BLaER1 treated with 17β-estradiol and CSF1 and Interleukin-3, amounts not matched to agents 10 nM and 100 nM (cell line): ENCODE results near the gene DEDD.
A peak's percentile ranks its signal among the peaks of the same experiment; 100 is the strongest.

Experiments
- H3K27ac ChIP-seq, 11 experiments: shearing (Covaris generic); formaldehyde crosslinking; 2 replicates each; pipeline ENCODE4 v1.8.1; 2022
- H3K27me3 ChIP-seq, 11 experiments: shearing (Covaris generic); formaldehyde crosslinking; 2 replicates each; pipeline ENCODE4 v1.8.1; 2022
- H3K36me3 ChIP-seq, 11 experiments: shearing (Covaris generic); formaldehyde crosslinking; 2 replicates each; pipeline ENCODE4 v1.8.1; 2022
- H3K4me1 ChIP-seq, 10 experiments: shearing (Covaris generic); formaldehyde crosslinking; 2 replicates each; pipeline ENCODE4 v1.8.1; 2022
- H3K4me2 ChIP-seq, 11 experiments: shearing (Covaris generic); formaldehyde crosslinking; 2 replicates each; pipeline ENCODE4 v1.8.1; 2022
- H3K4me3 ChIP-seq, 10 experiments: shearing (Covaris generic); formaldehyde crosslinking; 2 replicates each; pipeline ENCODE4 v1.8.1; 2022
- H3K9ac ChIP-seq, 11 experiments: shearing (Covaris generic); formaldehyde crosslinking; 2 replicates each; pipeline ENCODE4 v1.8.1; 2022
- H3K9me3 ChIP-seq, 11 experiments: shearing (Covaris generic); formaldehyde crosslinking; replicated peaks in 1 of 11; 2 replicates each; pipeline ENCODE4 v1.8.1; 2022
- H4K20me1 ChIP-seq, 11 experiments: shearing (Covaris generic); formaldehyde crosslinking; 2 replicates each; pipeline ENCODE4 v1.8.1; 2022
- Cebpa-rat ChIP-seq, 11 experiments: shearing (Covaris generic); IDR thresholded peaks; 2 replicates each; pipeline ENCODE4 v1.8.1; 2022

The DEDD gene, protein sequence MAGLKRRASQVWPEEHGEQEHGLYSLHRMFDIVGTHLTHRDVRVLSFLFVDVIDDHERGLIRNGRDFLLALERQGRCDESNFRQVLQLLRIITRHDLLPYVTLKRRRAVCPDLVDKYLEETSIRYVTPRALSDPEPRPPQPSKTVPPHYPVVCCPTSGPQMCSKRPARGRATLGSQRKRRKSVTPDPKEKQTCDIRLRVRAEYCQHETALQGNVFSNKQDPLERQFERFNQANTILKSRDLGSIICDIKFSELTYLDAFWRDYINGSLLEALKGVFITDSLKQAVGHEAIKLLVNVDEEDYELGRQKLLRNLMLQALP

DNA sequence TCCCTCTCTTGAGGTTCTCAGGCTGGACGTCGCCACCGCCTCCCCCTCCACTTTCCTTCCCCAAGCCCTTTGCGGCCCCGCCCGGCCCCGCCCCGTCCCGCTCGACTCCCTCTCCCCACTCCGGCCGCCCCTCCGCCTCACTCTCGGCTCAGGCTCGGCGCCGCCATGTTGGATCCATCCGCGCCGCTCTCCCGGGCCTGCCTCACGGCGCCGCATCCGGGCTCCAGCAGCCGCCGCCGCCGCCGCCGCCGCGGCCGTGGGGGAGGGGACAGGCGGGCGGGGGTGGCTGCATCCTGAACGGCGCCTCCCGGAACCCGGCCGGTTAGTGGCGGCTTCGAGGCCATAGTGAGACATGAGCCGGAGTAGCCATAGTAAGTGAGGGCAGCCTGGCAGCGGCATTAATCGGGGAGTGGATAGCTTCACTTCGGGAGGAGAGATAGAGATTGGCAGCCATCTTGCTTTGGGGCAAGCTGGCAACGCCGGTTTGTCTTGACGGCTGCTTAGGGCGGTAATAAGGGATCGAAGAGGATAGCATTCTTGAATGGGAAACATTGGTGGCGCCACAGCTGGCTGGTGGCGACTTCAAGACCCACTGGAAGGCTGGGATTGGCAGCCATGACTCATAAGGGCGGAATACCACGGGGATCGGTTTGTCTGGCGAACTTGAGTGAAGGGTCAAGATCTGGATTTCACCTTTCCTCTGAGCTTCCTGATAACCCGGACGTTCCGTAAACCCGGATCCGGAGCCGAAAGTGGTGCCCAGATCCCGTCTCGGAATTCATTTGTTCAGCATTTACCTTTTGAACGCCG is at the start of gene DEDD:
TSS of gene DEDD (minus strand) at position 258 of the 810 bp plus-strand sequence. CDS start 8,205 bp downstream, outside the sequence.
- Histone ChIP-seq H3K4me3 (peak within 1 kb of the TSS; percentile 71 to 87 (median 82)), H3K4me1 (peaks cover 49 to 83% (median 64%) of the 10 kb centered on the region in 10 experiments), H3K36me3 (peaks cover 27 to 49% (median 33%) of the 10 kb centered on the region in 11 experiments), H3K9me3 (no peaks in the 10 kb centered on the region), H3K4me2 (peak within 1 kb of the TSS; percentile 87 to 97 (median 94)), H3K9ac (peak within 1 kb of the TSS; percentile 88 to 96 (median 93)), H4K20me1 (peaks cover 0 to 34% (median 14%) of the 10 kb centered on the region in 11 experiments; a peak in 11 of 22 replicates), H3K27me3 (no peaks in the 10 kb centered on the region), H3K27ac (peak within 1 kb of the TSS; percentile 87 to 98 (median 95))
- no peak for TF ChIP-seq Cebpa-rat (IDR thresholded peaks at IDR 0.05)

DNA sequence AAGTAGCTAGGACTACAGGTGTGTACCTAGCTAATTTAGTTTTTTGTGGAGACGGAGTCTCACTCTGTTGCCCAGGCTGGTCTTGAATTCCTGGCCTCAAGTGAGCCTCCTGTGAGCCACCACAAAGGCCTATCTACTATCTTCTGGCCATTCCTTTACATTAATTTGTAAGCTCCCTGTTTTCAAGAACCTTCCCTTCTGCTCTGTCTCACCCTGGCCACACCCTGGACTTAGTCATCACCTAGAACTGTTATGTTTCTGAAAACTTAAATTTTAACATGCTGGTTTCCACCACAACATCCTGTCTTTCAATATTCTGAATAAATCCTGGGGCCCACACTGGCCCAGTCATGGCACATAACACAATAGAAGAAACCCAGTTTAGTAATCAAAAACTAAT is 49.7 kb upstream of the DEDD start:
- Histone ChIP-seq H3K4me1 (peaks cover 80 to 95% (median 91%) of the 10 kb centered on the region in 10 experiments), H4K20me1 (no peaks in the 10 kb centered on the region), H3K36me3 (no peaks in the 10 kb centered on the region), H3K9ac (peak overlapping the region in 7 of 11 experiments; percentile 8 to 77 (median 65); a peak in 12 of 22 replicates), H3K27ac (peak overlapping the region in 10 of 11 experiments; percentile 13 to 99 (median 96); a peak in 19 of 22 replicates), H3K4me3 (peak overlapping the region in 2 of 10 experiments; percentile 25 to 41; a peak in 4 of 20 replicates), H3K9me3 (no peaks in the 10 kb centered on the region), H3K4me2 (peak overlapping the region; percentile 31 to 95 (median 81)), H3K27me3 (no peaks in the 10 kb centered on the region)
- no peak for TF ChIP-seq Cebpa-rat (IDR thresholded peaks at IDR 0.05)

DNA sequence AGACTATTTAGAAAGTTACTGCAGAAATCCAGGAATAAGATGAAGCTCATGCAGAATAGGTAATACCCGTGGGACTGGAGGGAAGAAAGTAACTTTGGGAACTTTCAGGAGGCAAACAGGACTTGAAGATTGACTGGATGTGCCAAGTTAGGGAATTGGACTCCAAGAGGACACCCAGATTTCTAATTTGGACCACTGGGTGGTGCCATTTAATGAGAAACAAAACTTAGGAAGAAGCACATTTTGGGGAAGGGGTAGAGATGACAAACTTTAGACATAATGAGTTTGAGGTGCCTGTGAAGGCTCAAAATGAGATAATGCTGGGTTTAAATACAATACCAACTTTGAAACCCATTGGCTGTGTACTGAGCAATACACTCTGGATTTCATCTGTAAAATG is 48.2 kb upstream of the DEDD start:
- H3K4me1 ChIP-seq: peaks cover 78 to 92% (median 88%) of the 10 kb centered on the region in 10 experiments
- peak overlapping the region in 1 of 11 experiments; percentile 65; a peak in 2 of 22 replicates for H3K9ac ChIP-seq
- H3K4me2 ChIP-seq: peak overlapping the region in 5 of 11 experiments; percentile 31 to 95 (median 81); a peak in 8 of 22 replicates
- peaks cover under 1 to 6% (median 4%) of the 10 kb centered on the region in 11 experiments; a peak in 19 of 22 replicates for H3K36me3 ChIP-seq
- H3K27me3 ChIP-seq: no peaks in the 10 kb centered on the region
- TF ChIP-seq Cebpa-rat (IDR thresholded peaks at IDR 0.05): no peak
- peak overlapping the region in 5 of 11 experiments; percentile 65 to 99 (median 96); a peak in 8 of 22 replicates for H3K27ac ChIP-seq
- no peak overlapping the region for H3K4me3 ChIP-seq
- H4K20me1 ChIP-seq: peaks cover 0 to 7% (median 0%) of the 10 kb centered on the region in 11 experiments; a peak in 1 of 22 replicates
- H3K9me3 ChIP-seq: no peaks in the 10 kb centered on the region

DNA sequence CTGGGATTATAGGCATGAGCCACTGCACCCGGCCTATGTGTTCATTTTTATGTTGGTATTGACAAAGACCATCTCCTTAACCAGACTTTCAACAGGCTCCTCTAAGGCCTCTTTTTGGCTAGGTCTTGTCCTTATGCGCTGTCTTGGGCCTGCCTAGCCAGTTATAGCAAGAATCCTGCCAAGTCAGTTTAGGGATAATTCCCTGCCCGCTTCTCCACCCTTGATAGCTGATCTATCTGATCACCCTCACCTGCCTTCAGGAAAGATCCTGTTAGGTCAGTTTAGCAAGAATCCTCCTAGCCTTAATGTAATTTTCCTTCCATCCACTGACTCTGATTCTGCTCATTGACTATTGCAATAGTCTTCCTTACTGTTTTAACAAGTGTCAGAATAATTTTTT is 47.2 kb upstream of the DEDD start:
- Histone ChIP-seq H3K9me3 (no peaks in the 10 kb centered on the region), H3K4me1 (peaks cover 77 to 90% (median 84%) of the 10 kb centered on the region in 10 experiments), H4K20me1 (peaks cover 0 to 7% (median 0%) of the 10 kb centered on the region in 11 experiments; a peak in 2 of 22 replicates), H3K36me3 (peaks cover 10 to 15% (median 14%) of the 10 kb centered on the region in 11 experiments), H3K27ac (peak overlapping the region in 1 of 11 experiments; percentile 81; a peak in 2 of 22 replicates), H3K4me2 (peak overlapping the region in 4 of 11 experiments; percentile 96 to 98 (median 98); a peak in 5 of 22 replicates), H3K27me3 (no peaks in the 10 kb centered on the region), H3K9ac (no peak overlapping the region), H3K4me3 (no peak overlapping the region)
- no peak for TF ChIP-seq Cebpa-rat (IDR thresholded peaks at IDR 0.05)

DNA sequence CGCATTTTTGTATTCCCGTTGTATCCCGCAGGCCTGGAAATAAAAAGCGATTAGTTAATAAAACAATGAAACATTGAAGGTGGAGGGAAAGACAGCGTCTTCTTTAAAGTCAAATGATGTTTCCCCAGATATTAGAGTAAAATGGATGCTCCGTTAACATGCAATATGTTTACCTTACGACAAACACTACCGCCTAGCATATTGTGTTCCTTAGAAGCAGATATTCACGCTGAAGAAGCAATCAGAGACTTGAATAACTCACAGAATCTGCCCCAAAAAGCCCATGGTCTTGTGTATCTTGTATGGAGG is 45.4 kb upstream of the DEDD start:
- Histone ChIP-seq H3K27me3 (no peaks in the 10 kb centered on the region), H3K9me3 (no peaks in the 10 kb centered on the region), H3K4me1 (peaks cover 59 to 79% (median 69%) of the 10 kb centered on the region in 10 experiments), H3K27ac (peak overlapping the region; percentile 79 to 92 (median 83)), H3K9ac (peak overlapping the region; percentile 81 to 94 (median 86)), H3K4me2 (peak overlapping the region; percentile 85 to 99 (median 98)), H3K4me3 (peak overlapping the region; percentile 78 to 92 (median 84)), H4K20me1 (peaks cover 0 to 7% (median 0%) of the 10 kb centered on the region in 11 experiments; a peak in 2 of 22 replicates), H3K36me3 (peaks cover 28 to 33% (median 32%) of the 10 kb centered on the region in 11 experiments)
- no peak for TF ChIP-seq Cebpa-rat (IDR thresholded peaks at IDR 0.05)

DNA sequence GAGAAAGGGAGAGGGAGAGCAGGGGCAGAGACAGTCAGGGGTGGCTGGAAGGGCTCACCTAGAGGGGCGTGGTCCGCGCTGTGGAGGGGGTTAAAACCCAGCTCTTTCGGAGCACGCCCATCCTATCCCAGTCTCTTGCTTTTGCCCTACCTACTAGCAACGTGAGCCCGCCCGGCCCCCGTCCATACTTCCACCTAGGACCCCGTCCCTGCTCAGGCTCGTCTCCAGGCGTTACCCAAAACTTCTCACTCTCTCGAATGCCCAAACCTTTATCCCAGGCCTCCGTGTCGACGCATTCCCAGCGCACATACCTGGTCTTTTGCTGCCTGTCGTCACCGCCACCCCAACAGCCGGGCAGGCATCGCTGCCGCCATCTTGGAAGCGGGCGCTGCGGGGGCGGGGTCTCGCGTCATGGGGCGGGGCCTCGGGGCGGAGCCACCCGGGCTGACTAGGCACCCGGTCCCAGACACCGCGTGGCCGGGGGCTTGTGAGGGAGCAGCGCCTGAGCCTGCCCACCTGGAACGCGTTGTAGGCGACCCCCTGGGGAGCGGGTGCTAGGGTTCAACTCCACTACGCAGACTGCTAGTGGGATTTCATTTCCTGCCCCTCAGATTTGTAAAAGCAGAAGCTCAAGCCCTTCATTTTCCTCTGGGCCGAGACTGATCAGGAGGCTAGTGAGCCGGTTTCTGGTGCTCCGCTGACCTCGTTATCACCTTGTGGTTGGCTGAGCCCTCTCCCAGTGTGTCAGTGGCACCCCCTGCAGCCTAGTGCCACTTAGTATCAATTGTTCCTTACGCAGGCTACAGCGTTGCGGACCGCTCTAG is 44.9 kb upstream of the DEDD start, which contains the start of gene B4GALT3:
TSS of gene B4GALT3 (minus strand) at position 396 of the 824 bp plus-strand sequence. CDS start 1,447 bp downstream, outside the sequence.
- H3K27ac ChIP-seq: peak within 1 kb of the TSS; percentile 79 to 92 (median 83)
- TF ChIP-seq Cebpa-rat (IDR thresholded peaks at IDR 0.05): no peak

DNA sequence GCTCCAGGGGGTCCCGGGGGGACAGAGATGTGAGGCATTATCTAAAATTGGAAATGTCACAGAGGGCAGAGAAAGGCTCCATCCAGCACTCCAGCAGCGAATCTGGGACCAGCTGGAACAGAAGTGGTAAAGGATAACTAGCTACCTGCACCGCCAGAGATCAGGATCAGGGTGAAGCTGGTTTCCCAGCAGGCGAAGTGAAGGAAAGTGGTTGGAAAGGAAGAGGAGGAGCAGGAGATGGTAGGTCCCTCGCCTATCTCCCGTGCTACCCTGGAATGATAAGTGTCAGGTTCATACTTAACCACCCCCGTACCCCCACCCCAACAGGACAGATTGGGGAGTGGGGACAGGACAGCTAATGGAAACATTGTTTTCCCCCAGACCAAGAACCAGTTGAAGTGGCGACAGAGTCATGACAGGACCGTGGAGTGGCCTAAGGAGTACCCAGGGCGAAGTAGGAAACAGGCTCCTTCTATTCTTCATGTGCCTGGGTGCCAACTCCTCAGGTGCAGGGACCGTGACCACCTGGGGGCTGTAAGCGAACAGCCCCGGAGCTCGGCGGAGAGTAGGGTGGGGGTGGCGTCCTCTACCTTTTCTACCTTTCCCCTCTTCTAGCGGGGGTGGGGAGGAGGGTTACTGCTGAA is 44.1 kb upstream of the DEDD start:
- Histone ChIP-seq H3K9ac (peak overlapping the region; percentile 81 to 94 (median 86)), H3K4me2 (peak overlapping the region; percentile 85 to 99 (median 98)), H3K27me3 (no peaks in the 10 kb centered on the region), H3K27ac (peak overlapping the region; percentile 79 to 92 (median 83)), H3K4me1 (peaks cover 46 to 66% (median 56%) of the 10 kb centered on the region in 10 experiments), H4K20me1 (peaks cover 0 to 7% (median 0%) of the 10 kb centered on the region in 11 experiments; a peak in 3 of 22 replicates), H3K36me3 (peaks cover 41 to 46% (median 45%) of the 10 kb centered on the region in 11 experiments), H3K9me3 (no peaks in the 10 kb centered on the region), H3K4me3 (peak overlapping the region; percentile 78 to 92 (median 84))
- TF ChIP-seq Cebpa-rat (IDR thresholded peaks at IDR 0.05): no peak

More for the DNA sequence above, 44.9 kb upstream of the DEDD start, which contains the start of gene B4GALT3:
- Histone ChIP-seq H3K9me3 (no peaks in the 10 kb centered on the region), H3K4me3 (peak within 1 kb of the TSS; percentile 78 to 92 (median 84)), H3K4me1 (peaks cover 54 to 74% (median 63%) of the 10 kb centered on the region in 10 experiments), H3K9ac (peak within 1 kb of the TSS; percentile 81 to 94 (median 86)), H3K27me3 (no peaks in the 10 kb centered on the region), H4K20me1 (peaks cover 0 to 7% (median 0%) of the 10 kb centered on the region in 11 experiments; a peak in 2 of 22 replicates), H3K4me2 (peak within 1 kb of the TSS; percentile 85 to 99 (median 98)), H3K36me3 (peaks cover 34 to 39% (median 37%) of the 10 kb centered on the region in 11 experiments)
